PC-3 (cell line): ENCODE data around the gene MAP2K5. TPM values are rescaled to one million over a fixed set of nuclear protein-coding genes. Genes with fewer than 3 reads are reported as not detected.

Experiments
- ATAC-seq: fragments of 200-7000 bp; cut with Tn5 transposase; 2 replicates; pipeline ENCODE4 v1.9.1; 2020; ENCODE audit warnings: mild to moderate bottlenecking, moderate library complexity
- BruUV-seq: library from RNA; stranded (reverse); fragments of 400-500 nt; replicated peaks from 2 replicates; lab custom pipeline; 2021; lab: Mats Ljungman, UMichigan
- CTCF ChIA-PET: fragments of 300-600 bp; sonication (Branson Sonifier 250); formaldehyde crosslinking; loops from one replicate; lab custom pipeline; 2022; ENCODE audit warnings: antibody characterized with exemption; lab: Charles Lee
- POLR2A ChIA-PET: fragments of 300-600 bp; sonication (Branson Sonifier 250); formaldehyde crosslinking; loops from one replicate; lab custom pipeline; 2022; ENCODE audit warnings: antibody characterized with exemption; ENCODE audit not compliant: unreplicated experiment; lab: Charles Lee
- DNase-seq: peaks from one replicate; pipeline ENCODE4 v3.0.0-alpha.2; 2015
- H2AFZ ChIP-seq: fragments of 300-600 bp; sonication (generic); 2 replicates; pipeline ENCODE4 v1.6.0; 2016; ENCODE audit warnings: antibody characterized with exemption, low read length
- H3F3A ChIP-seq: fragments of 300-600 bp; sonication (generic); one replicate; pipeline ENCODE4 v1.6.0; 2017; ENCODE audit warnings: antibody characterized with exemption, low read length, control low read depth, mild to moderate bottlenecking; ENCODE audit not compliant: unreplicated experiment
- H3K27ac ChIP-seq: fragments of 300-600 bp; sonication (generic); 2 replicates; pipeline ENCODE4 v1.5.1; 2016; ENCODE audit warnings: mild to moderate bottlenecking, low read length
- H3K27me3 ChIP-seq: fragments of 300-600 bp; sonication (generic); 2 replicates; pipeline ENCODE4 v1.6.1; 2016; ENCODE audit warnings: low read length, mixed read lengths
- H3K36me3 ChIP-seq: fragments of 300-600 bp; sonication (generic); 2 replicates; pipeline ENCODE4 v1.6.1; 2016; ENCODE audit warnings: low read depth, mixed run types, low read length, mixed read lengths
- H3K4me1 ChIP-seq: fragments of 300-600 bp; sonication (generic); 2 replicates; pipeline ENCODE4 v1.5.1; 2016; ENCODE audit warnings: low read length; ENCODE audit not compliant: insufficient read depth
- H3K4me2 ChIP-seq: fragments of 300-600 bp; sonication (generic); 2 replicates; pipeline ENCODE4 v1.6.0; 2016; ENCODE audit warnings: low read length
- H3K4me3 ChIP-seq: fragments of 300-600 bp; sonication (generic); 2 replicates; pipeline ENCODE4 v1.5.1; 2016; ENCODE audit warnings: mild to moderate bottlenecking, low read length, mixed read lengths
- H3K79me2 ChIP-seq: fragments of 300-600 bp; sonication (generic); 2 replicates; pipeline ENCODE4 v1.6.1; 2017; ENCODE audit warnings: low read length, mixed read lengths
- H3K9ac ChIP-seq: fragments of 300-600 bp; sonication (generic); 2 replicates; pipeline ENCODE4 v1.6.0; 2016; ENCODE audit warnings: mild to moderate bottlenecking, low read length
- H3K9me2 ChIP-seq: fragments of 300-600 bp; sonication (generic); replicated peaks from 2 replicates; pipeline ENCODE4 v1.6.1; 2016; ENCODE audit warnings: mixed run types, low read length, mixed read lengths
- H3K9me3 ChIP-seq: fragments of 300-600 bp; sonication (generic); 2 replicates; pipeline ENCODE4 v1.6.1; 2016; ENCODE audit warnings: low read length, mixed read lengths
- H4K20me1 ChIP-seq: fragments of 300-600 bp; sonication (generic); 2 replicates; pipeline ENCODE4 v1.6.1; 2016; ENCODE audit warnings: low read length, mixed read lengths
- CTCF ChIP-seq: fragments of 300-600 bp; sonication (generic); conservative IDR thresholded peaks from 2 replicates; pipeline ENCODE4 v1.5.1; 2017; ENCODE audit warnings: antibody characterized with exemption, low read depth, mild to moderate bottlenecking, low read length
- EZH2 ChIP-seq: fragments of 300-600 bp; sonication (generic); IDR thresholded peaks from one replicate; pipeline ENCODE4 v1.6.1; 2017; ENCODE audit warnings: antibody characterized with exemption, mild to moderate bottlenecking, low read length; ENCODE audit not compliant: unreplicated experiment
- EZH2phosphoT487 ChIP-seq: fragments of 300-600 bp; sonication (generic); IDR thresholded peaks from 2 replicates; pipeline ENCODE4 v1.6.1; 2018; ENCODE audit warnings: mild to moderate bottlenecking, antibody characterized with exemption, low read length, borderline replicate concordance
- intact Hi-C: fragments of 100-400 bp; cut with micrococcal nuclease; formaldehyde crosslinking; loops from 2 replicates; pipeline ENCODE4 v1.9.0; 2023
- total RNA-seq: library from RNA; depleted of rRNA; stranded (reverse); fragments of >200 nt; gene quantifications from 2 replicates; pipeline ENCODE4 v1.2.3, GENCODE V29; 2014

MAP2K5 gene
- total RNA-seq, 1 experiment from 2014 or later = 5.5 TPM

GRCh38 chr15:67774626-67775025, 232.1 kb downstream of the MAP2K5 start:
- no peak for TF ChIP-seq CTCF
- no peak for TF ChIP-seq EZH2phosphoT487
- no peak for TF ChIP-seq EZH2
- no peaks in the 10 kb centered on the region for H3K9me2 ChIP-seq
- BruUV-seq = no TSS peak
- no peaks in the 10 kb centered on the region for H3K9me3 ChIP-seq
- intact Hi-C loops = no loop called here
- H3K36me3 ChIP-seq = no peaks in the 10 kb centered on the region
- ChIA-PET CTCF (no interaction called here), POLR2A (no interaction called here)
- no peaks in the 10 kb centered on the region for H3F3A ChIP-seq
- H3K79me2 ChIP-seq = no peaks in the 10 kb centered on the region
- ATAC-seq (no peak), DNase-seq (no peak)
- H3K27ac ChIP-seq = no peak overlapping the region
- no peak overlapping the region for H3K4me3 ChIP-seq
- no peak overlapping the region for H3K9ac ChIP-seq
- H3K27me3 ChIP-seq = no peaks in the 10 kb centered on the region
- no peak overlapping the region for H3K4me2 ChIP-seq
- H2AFZ ChIP-seq = no peak overlapping the region
- peaks cover 9% of the 10 kb centered on the region for H3K4me1 ChIP-seq
- H4K20me1 ChIP-seq = no peaks in the 10 kb centered on the region

GRCh38 chr15:67775250-67775649, 232.7 kb downstream of the MAP2K5 start:
- no peaks in the 10 kb centered on the region for H3K36me3 ChIP-seq
- H3K9me3 ChIP-seq = no peaks in the 10 kb centered on the region
- H3K79me2 ChIP-seq = no peaks in the 10 kb centered on the region
- no peak overlapping the region for H3K27ac ChIP-seq
- H3K9me2 ChIP-seq = no peaks in the 10 kb centered on the region
- no peak overlapping the region for H2AFZ ChIP-seq
- TF ChIP-seq CTCF = no peak
- no peak for TF ChIP-seq EZH2phosphoT487
- TF ChIP-seq EZH2 = no peak
- ChIA-PET POLR2A (no interaction called here), CTCF (no interaction called here)
- H3K9ac ChIP-seq = no peak overlapping the region
- H3K4me2 ChIP-seq = no peak overlapping the region
- ATAC-seq = no peak
- no peak for DNase-seq
- H4K20me1 ChIP-seq = no peaks in the 10 kb centered on the region
- no TSS peak for BruUV-seq
- intact Hi-C loops = no loop called here
- H3K4me1 ChIP-seq = peaks cover 9% of the 10 kb centered on the region
- H3F3A ChIP-seq = no peaks in the 10 kb centered on the region
- H3K4me3 ChIP-seq = no peak overlapping the region
- no peaks in the 10 kb centered on the region for H3K27me3 ChIP-seq

GRCh38 chr15:67775998-67776397, 233.5 kb downstream of the MAP2K5 start:
- H3K9me2 ChIP-seq = no peaks in the 10 kb centered on the region
- H3F3A ChIP-seq = no peaks in the 10 kb centered on the region
- no peak for TF ChIP-seq EZH2phosphoT487
- no peak for TF ChIP-seq EZH2
- no peak for TF ChIP-seq CTCF
- no peaks in the 10 kb centered on the region for H3K27me3 ChIP-seq
- no TSS peak for BruUV-seq
- ATAC-seq (no peak), DNase-seq (no peak)
- no peaks in the 10 kb centered on the region for H3K79me2 ChIP-seq
- no peaks in the 10 kb centered on the region for H3K36me3 ChIP-seq
- H3K9ac ChIP-seq = no peak overlapping the region
- H3K27ac ChIP-seq = no peak overlapping the region
- H3K4me1 ChIP-seq = peaks cover 9% of the 10 kb centered on the region
- H3K9me3 ChIP-seq = no peaks in the 10 kb centered on the region
- H3K4me2 ChIP-seq = no peak overlapping the region
- intact Hi-C loops = no loop called here
- H4K20me1 ChIP-seq = no peaks in the 10 kb centered on the region
- CTCF ChIA-PET = no interaction called here
- no peak overlapping the region for H2AFZ ChIP-seq
- POLR2A ChIA-PET = no interaction called here
- no peak overlapping the region for H3K4me3 ChIP-seq
